NCI-H187 (cell line): Measurements from ENCODE around the gene PTCSC3.
"Not testable (repeated sequence)": the region's sequence is repeated elsewhere in the genome, so short reads cannot be mapped to it uniquely, and the experiment has no call there.

Source experiments
- DNase-seq, 2 experiments: peaks; one replicate each; lab custom pipeline; 2025; lab: John Stamatoyannopoulos, UW

Gene PTCSC3

DNA sequence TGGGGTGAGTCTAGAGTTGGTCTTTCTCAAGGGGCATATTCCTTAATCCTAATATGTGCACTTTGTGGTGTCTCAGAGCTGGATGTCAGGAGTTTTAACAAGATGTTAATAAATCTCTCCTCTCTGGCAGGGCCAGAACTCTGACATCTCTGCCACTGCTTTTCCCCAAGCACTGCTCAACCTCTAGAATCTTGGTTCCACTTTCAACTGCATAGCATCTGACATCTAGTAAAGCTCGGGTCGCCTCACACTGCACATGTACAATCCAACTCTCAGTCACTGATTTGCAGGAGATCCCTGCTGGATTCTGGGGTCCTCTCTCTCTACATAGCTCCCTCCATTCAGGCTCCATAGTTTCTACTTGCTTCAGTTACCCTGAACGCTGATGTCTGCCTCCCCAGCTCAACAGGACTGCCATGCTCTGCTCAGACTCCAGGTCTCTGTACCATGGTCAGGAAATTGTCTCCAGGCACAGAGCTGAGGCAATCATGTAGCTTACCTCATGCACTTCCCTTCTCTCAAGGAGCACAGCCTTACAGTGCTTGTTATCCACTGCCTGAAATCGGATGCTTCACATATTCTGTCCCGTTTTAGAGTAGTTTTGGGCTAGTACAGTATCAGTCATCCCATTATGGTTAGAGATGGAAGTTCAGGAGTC, 1.6 kb downstream of the PTCSC3 start:
- no peak for DNase-seq

DNA sequence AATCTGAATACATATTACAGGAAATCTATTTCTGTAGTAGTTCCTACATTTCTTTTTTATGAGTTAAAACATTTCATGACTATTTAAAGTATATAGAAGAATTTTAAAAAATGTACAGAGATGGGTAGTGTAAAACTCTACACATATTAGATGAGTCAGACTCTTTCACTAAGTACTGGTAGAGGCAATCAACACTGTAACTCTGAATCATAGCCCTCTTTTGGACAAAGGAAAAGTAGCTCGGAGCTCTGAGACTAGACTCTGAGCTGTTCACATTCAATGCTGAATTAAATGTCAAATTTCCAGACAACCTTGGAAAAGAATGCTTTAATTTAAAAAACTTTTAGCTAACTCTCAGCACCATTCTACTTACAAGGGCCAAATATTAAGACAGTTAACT, 3.4 kb downstream of the PTCSC3 start:
- no peak for DNase-seq

DNA sequence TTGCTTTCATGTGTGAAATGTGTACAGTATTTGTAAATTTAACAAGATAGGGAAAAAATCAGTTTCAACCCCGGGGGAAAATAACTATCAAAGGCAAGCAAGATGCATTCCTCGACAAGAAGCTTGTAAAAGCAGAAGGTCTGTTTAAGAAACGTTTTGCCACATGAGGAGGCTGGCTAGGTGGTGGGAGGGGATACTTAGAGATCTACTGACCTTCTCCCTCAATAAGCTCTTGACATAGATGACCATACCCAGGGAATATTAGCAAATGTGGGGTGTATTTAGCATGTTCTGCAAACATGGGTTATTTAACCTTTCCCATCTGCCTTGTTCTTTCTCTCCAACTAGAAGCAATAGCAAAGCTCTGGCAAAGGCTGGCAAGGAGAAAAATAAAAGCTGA, 4.9 kb downstream of the PTCSC3 start:
- DNase-seq: no peak

DNA sequence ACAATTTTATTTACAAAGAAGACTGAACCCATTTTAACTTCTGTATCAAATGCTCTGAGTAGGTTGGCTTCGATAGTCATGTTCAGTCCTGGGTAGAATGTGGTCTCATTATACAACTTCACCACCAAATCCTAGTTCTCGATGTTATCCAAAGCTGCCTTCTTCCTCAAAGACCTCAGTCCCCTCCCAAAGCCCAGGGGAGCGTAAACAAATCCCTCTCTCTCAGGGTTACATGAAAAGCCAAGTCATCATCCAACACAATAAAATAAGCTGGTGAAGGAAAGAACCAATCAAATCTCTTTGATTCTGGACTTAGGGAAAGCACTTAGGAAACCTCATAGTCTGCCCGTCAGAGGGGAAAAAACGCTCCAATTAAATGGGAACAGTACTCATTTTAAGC, 9.1 kb downstream of the PTCSC3 start:
- peak; percentile 40 to 61 for DNase-seq

DNA sequence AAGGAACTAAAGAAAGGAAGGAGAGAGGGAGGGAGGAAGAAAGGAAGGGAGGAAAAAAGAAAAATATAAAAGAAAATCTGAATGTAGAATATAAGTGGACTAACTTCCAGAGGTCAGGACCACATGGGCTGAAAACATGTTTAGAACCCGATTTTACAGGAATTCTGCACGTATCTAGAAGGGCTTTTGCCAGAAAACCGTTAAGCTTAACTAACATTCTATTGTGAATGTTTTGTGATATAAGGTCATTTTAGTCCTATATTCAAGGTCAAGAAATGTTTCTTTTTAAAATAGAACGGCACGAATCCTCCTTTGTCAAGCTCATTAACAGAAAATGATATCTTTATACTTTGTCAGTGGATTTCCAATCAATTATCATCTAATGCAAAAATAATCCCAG, 13.1 kb downstream of the PTCSC3 start:
- DNase-seq: no peak

DNA sequence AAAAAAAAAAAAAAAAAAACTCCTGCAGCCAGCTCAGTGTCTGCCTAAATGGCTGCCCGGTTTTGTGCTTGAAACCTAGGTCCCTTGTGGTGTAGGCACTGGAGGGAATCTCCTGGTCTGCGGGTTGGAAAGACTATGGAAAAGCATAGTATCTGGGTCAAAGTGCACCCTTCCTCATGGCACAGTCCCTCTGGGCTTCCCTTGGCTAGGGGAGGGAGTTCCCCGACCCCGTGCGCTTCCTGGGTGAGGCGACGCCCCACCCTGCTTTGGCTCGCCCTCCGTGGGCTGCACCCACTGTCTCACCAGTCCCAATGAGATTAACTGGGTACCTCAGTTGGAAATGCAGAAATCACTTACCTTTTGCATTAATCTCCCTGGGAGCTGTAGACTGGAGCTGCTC, 14.3 kb downstream of the PTCSC3 start:
- DNase-seq: no peak

DNA sequence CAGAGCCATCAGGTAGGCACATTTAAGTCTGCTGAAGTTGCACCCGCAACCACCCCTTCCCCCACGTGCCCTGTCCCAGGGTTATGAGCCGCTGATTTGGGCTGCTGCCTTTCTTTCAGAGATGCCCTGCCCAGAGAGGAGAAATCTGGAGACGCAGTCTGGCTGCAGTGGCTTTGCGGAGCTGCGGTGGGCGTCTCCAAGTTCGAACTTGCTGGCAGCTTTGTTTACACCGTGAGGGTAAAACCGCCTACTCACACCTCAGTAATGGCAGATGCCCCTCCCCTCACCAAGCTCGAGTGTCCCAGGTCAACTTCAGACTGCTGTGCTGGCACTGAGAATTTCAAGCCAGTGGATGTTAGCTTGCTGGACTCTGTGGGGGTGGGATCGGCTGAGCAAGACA, 14.7 kb downstream of the PTCSC3 start:
- no peak for DNase-seq

DNA sequence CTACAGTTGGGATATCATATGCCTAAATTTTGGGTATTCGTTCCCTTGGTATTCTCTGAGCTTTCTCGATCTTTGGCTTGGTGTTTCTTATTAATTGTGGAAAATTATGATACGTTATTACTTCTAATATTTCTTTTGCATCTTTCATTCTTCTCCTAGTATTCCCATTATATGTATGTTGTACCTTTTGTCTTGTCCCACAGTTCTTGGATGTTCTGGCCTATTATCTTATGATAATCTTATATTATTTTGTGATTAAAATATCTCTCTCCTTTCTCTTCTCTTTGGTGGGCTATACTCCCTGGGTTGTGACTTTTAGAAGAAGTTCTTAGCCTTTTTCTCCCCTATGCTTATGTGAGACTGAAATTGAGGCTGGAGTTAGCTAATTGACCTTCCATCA, 25.2 kb downstream of the PTCSC3 start:
- DNase-seq: no peak

DNA sequence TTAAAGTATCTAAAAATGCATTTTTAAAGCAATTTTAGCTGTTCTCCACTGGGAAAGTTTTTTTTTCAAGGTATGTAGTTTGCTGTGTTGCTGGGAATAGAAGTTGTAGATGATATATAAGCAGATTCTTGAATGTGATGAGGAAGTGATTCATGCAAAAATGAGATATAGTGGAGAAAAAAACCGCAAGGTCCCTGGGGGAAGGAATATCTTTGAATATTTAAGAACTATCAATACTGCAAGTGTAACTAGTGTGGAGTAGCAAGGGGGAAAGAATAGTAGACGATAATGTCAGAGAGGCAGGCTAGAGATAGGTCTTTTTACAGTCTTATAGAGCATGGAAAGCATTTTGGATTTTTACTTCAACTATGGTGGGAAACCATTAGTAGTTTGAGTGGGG, 42.5 kb downstream of the PTCSC3 start:
- DNase-seq: no peak

DNA sequence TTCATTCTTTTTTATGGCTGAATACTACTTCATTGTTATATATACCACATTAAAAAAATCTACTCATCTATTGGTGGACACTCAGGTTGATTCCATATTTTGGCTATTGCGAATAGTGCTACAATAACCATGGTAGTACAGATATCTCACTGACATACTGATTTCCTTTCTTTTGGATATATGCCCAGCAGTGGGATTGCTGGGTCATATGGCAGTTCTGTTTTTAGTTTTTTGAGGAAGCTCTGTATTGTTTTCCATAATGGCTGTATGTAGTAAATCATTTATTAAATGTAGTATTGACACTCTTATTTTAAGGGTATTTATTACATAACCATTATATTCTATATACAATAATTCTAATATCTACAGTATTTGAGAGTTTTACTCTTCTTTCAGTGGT, 43.7 kb downstream of the PTCSC3 start:
- DNase-seq: no peak

DNA sequence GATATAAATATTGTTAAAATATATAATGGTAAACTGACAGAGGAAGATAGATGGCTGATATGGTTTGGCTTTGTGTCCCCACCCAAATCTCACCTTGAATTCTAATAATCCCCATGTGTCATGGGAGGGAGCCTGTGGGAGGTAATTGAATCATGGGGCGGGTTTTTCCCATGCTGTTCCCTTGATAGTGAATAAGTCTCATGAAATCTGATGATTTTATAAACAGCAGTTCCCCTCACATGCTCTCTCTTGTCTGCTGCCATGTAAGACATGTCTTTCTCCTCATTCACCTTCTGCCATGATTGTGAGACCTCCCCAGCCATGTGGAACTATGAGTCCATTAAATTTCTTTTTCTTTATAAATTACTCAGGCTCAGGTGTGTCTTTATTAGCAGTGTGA, 46.3 kb downstream of the PTCSC3 start:
- no peak for DNase-seq

DNA sequence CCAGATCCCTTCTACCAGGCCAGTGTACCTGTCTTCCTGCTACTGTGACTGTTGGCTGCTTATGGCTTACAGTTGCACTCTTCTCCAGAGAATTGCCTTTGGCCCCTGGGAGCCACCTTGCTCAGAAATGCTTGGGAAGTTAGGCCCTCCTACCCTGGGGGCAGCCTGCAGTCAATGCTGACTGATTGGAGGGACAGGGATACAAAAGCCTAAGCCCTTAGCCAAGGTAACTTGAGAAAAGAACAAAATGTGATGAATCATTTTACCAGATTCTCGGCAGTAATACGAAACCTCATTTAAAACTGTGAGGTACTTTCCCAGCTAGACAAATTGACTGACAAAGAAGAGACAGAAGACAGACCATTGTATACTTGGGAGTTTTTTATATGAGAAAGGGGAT, 47.3 kb downstream of the PTCSC3 start:
- DNase-seq: no peak

DNA sequence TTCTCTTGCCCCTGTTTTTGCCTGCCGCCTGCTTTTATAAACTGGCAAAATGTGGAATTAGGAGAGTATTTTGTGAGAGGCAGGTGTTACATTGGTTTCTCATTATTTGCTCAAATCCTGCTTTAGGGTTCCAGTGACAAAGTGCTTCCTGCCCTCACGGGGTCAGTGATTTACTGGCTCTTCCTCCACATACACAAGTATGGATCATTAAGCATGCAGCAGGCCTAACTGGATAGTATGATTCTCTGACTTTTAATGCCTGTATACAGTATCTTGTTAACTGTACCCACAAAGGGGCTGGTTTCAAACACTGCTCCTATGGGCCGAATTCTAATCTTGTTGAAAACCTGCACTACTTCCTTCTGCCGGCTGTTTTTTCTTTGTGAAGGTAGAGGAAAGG, 63.2 kb downstream of the PTCSC3 start:
- DNase-seq: no peak

DNA sequence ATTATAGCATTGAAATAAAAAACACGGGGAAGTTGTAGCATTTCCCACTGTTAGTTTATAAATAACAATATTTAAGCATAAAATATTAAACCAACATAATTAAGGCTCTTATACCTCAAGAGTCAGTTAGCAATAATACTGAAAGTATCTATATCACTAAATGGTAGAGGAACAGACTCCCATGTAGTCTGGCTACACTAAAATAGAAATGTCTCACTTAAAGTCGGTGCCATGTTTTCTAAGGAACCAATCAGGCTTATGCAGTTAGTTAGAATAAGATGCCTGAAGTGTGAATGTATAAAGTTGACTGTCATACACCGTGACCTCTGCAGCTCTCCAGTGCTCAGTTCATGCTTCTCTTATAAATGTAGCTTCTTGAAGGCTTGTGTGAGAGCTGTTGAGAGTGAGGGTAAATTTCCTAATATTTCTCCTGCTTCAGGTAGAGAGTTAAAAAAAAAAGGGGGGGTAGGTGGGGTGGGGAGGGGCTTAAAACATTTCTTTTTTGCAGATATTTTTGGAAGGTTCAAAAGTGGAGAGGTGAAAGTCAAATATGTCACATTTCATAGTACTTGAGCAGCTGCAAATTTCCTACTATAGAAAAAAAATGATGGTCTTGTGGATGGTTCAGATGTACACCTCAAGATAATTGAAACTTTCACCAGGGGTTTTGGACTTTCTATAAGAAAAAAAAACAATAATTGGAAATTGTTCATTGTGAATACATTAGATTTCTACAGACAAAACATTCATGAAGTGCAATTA, 64.5 kb downstream of the PTCSC3 start:
- DNase-seq: peak in 1 of 2 experiments; percentile 21

DNA sequence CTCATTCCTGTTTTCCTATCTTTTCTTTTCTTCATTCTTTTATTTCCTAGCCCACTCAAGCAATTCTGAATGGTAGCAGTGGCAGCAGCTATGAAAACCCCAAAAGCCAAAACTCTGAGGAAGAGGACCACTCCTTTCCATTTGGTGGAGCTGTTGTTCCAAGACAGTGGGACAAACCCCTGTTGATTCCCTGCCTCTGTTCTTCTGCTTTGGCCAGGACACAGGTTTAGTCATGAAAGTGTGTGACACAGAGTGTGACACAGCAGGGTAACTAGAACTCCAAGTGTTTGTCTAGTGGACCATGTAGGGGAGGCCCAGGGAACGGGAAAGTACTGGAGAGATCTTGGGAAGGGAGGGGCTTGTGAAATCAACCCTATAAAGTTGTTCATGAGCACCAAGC, 71.1 kb downstream of the PTCSC3 start:
- peak; percentile 54 to 74 for DNase-seq

DNA sequence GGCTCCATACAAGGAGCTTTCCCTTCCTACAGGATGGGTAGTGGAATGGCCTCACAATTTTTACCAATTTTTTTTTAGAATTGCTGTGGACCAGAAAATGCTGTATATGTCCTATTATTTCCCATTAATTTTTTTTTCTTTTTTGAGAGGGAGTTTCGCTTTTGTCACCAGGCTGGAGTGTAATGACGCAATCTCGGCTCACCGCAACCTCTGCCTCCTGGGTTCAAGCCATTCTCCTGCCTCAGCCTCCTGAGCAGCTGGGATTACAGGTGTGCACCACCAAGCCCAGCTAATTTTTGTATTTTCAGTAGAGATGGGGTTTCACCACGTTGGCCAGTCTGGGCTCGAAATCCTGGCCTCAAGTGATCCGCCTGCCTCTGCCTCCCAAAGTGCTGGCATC, 72.3 kb downstream of the PTCSC3 start:
- DNase-seq: not testable (repeated sequence)

DNA sequence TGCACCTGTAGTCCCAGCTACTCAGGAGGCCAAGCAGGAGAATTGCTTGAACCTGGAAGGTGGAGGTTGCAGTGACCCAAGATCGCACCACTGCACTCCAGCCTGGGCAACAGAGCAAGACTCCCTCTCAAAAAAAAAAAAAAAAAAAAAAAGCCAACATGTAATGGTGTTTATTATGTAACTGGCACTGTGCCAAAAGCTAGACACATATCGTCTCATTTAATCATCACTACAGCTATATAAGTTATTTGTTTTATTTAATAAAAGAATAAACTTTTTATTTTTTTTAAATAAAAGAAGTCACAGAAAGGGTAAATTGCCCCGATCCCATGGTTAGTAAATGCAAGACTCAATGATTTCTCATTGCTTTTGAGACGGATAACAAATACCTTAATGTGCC, 76.9 kb downstream of the PTCSC3 start:
- DNase-seq: no peak

DNA sequence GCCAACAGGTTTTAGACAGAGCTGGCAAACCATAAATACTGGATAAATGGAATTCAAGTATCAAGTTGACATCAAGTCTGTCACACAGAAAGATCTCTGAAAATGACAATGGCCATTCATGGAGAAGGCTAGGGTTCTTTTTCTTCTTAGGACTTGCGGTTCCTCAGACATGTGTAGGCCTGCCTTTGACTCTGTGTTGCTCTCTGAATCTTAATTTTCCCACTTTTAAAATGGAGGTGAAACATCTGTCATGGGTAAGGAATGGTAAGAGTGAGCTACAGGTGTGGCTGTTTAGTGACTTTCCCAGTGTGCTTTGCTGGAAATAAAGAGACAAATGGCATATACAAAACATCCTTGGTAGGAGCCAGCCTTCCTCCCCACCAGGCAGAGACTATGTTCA, 79.2 kb downstream of the PTCSC3 start:
- DNase-seq: no peak

DNA sequence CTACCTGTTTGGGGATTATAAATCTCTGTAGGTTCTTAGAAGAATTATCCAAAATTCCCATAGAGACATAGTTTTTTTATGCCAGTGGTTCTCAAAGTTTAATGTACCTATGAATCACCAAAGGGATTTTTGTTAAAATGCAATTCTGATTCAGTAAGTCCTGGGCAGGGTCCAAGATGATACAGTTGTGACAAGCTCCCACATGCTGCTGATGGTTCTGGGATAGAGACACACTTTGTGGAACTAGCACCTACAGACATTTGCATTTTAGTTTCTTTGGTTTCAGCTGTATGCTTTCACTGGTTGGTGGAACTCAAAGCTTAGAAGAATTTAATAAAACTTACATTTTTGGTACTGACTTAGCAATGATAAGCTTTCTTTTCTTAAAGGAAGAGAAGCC, 80.4 kb downstream of the PTCSC3 start:
- DNase-seq: no peak

DNA sequence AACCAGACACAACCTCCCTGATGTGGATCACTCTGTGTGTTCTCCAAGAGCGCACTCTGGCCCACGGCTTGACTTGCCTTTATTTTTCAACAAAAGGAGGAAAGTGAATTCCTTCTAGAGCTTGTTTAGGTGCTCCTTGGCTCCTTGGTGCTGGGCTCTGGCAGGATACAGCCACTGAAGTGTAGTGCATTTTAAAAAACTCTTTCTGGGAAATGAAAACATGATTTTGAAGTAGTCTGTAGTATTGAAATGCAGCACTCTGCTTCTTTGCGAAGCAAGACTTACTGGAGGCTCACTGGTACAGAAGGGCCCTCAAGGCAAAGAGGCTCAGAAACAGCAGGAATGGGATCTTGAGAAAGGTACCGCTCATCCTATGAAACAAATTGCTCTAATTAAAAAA, 81.6 kb downstream of the PTCSC3 start:
- no peak for DNase-seq

DNA sequence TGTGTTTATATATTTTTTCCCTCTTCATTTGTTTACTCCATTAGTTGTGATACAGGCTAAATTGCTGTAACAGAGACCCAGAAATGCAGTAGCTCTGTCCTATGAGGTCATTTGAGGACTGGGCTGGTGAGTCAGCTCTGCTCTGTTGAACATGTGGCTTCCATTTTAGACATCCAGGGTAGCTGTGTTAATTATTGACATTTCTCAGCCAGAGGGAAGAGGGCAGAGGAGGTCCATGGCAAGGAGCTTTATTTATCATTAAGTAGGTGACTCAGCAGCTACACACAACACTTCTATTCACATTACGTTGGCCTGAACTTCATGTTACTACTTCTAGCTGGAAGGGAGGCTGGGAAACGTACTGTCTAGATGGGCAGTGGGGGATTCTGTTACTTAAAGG, 85.4 kb downstream of the PTCSC3 start:
- DNase-seq: no peak

DNA sequence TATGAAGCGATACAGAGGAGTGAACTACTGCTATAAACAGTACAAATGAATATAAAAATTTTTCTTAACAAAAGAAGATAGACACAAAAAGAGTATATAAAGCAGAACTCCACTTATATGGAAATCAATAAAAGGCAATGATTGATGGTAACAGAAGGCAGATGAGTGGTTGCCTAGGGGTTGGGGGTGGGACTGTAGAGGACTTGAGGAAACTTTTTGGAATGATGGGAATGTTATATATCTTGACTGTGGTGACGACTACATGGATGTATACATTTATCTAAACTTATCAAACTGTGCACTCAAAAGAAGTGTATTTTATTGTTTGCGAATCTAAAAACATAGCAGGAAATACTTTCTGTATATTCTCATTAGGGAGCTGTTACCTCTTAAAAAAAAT, 89.1 kb downstream of the PTCSC3 start:
- no peak for DNase-seq

DNA sequence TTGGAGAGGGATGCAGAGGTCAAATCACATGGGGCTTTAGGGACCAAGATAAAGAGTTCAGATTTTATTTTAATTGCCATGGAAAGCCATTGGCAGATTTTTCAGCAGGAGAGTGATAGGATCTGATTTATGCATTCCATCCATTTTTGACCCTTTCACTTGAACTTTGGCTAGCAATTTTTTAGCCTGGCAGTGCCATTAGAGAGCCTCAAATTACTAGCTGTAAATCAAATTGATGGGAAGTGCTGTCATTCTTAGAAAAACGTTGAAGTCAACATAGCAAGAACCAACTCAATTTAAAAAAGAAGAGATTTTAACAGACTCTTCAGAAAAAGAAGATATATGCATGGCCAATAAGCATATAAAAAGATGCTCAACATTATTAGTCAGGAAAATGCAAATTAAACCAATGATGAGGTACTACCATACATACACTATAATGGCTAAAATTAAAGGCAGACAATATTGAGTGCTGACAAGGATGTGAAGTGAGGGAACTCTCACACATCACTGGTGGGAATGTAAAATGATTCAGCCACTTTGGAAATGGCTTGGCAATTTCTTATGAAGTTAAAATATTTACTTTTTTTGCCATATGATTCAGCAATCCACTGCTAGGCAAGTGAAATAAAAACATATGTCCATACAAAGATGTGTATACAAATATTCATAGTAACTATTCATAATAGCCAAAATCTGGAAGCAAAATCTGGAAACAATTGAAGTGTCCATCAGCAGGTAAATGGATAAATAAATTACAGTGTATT, 89.7 kb downstream of the PTCSC3 start:
- DNase-seq: no peak
